Neural progenitor cell (in vitro differentiated cells): ENCODE results near the gene PPM1B. TPM values are rescaled to one million over a fixed set of nuclear protein-coding genes. Genes with fewer than 3 reads are reported as not detected.
"Not testable (repeated sequence)": the region's sequence is repeated elsewhere in the genome, so short reads cannot be mapped to it uniquely, and the experiment has no call there.

ENCODE experiments used
- DNase-seq: peaks from one replicate; pipeline ENCODE4 v3.0.0-alpha.2; 2016; ENCODE audit warnings: low spot score
- H2AFZ ChIP-seq: fragments of 200-600 bp; sonication (generic); replicated peaks from 2 replicates; pipeline ENCODE4 v1.6.1; 2016; ENCODE audit warnings: antibody characterized with exemption
- H3F3A ChIP-seq: fragments of 200-600 bp; sonication (generic); 2 replicates; pipeline ENCODE4 v1.6.1; 2016; ENCODE audit warnings: antibody characterized with exemption, low read depth
- H3K27ac ChIP-seq: fragments of 200-600 bp; sonication (generic); 2 replicates; pipeline ENCODE4 v1.5.1; 2016; ENCODE audit warnings: mild to moderate bottlenecking
- H3K27me3 ChIP-seq: fragments of 200-600 bp; sonication (generic); 2 replicates; pipeline ENCODE4 v1.6.1; 2016; ENCODE audit warnings: mild to moderate bottlenecking, moderate library complexity
- H3K36me3 ChIP-seq: fragments of 200-600 bp; sonication (generic); 2 replicates; pipeline ENCODE4 v1.5.1; 2016
- H3K4me1 ChIP-seq: fragments of 200-600 bp; sonication (generic); 2 replicates; pipeline ENCODE4 v1.6.1; 2016; ENCODE audit warnings: mixed run types
- H3K4me2 ChIP-seq: fragments of 200-600 bp; sonication (generic); 2 replicates; pipeline ENCODE4 v1.6.1; 2016
- H3K4me3 ChIP-seq: fragments of 200-600 bp; sonication (generic); 2 replicates; pipeline ENCODE4 v1.5.1; 2016
- H3K79me2 ChIP-seq: fragments of 200-600 bp; sonication (generic); 2 replicates; pipeline ENCODE4 v1.6.1; 2016; ENCODE audit warnings: low read depth
- H3K9ac ChIP-seq: fragments of 200-600 bp; sonication (generic); 2 replicates; pipeline ENCODE4 v1.6.1; 2016
- H3K9me3 ChIP-seq: fragments of 200-600 bp; sonication (generic); 2 replicates; pipeline ENCODE4 v1.5.1; 2016; ENCODE audit warnings: low read depth
- H4K20me1 ChIP-seq: fragments of 200-600 bp; sonication (generic); 2 replicates; pipeline ENCODE4 v1.6.1; 2016; ENCODE audit warnings: low read depth
- H3K27ac Mint-ChIP-seq: 3 replicates; pipeline ENCODE4 v1.8.0; 2021; ENCODE audit warnings: mixed read lengths
- H3K27me3 Mint-ChIP-seq: 2 replicates; pipeline ENCODE4 v1.8.0; 2022; ENCODE audit warnings: low read depth, mild to moderate bottlenecking, inconsistent platforms, moderate library complexity, mixed read lengths; ENCODE audit not compliant: insufficient read depth
- H3K36me3 Mint-ChIP-seq: 3 replicates; pipeline ENCODE4 v1.8.0; 2021; ENCODE audit warnings: mixed read lengths
- H3K4me1 Mint-ChIP-seq: 3 replicates; pipeline ENCODE4 v1.8.0; 2021; ENCODE audit warnings: mixed read lengths
- H3K4me3 Mint-ChIP-seq: 3 replicates; pipeline ENCODE4 v1.8.0; 2021; ENCODE audit warnings: mild to moderate bottlenecking, moderate library complexity, mixed read lengths
- H3K9me3 Mint-ChIP-seq: 3 replicates; pipeline ENCODE4 v1.8.0; 2020; ENCODE audit warnings: mixed read lengths
- CTCF ChIP-seq: fragments of 200-600 bp; sonication (generic); IDR thresholded peaks from 2 replicates; pipeline ENCODE4 v1.5.1; 2017; ENCODE audit warnings: antibody characterized with exemption, mild to moderate bottlenecking
- EZH2 ChIP-seq: fragments of 200-600 bp; sonication (generic); IDR thresholded peaks from 2 replicates; pipeline ENCODE4 v1.6.1; 2017; ENCODE audit warnings: antibody characterized with exemption, mild to moderate bottlenecking, moderate library complexity
- EZH2phosphoT487 ChIP-seq: fragments of 200-600 bp; sonication (generic); IDR thresholded peaks from 2 replicates; pipeline ENCODE4 v1.6.1; 2017; ENCODE audit warnings: antibody characterized with exemption
- total RNA-seq: library from RNA; depleted of rRNA; stranded (reverse); fragments of >200 nt; gene quantifications from 2 replicates; pipeline ENCODE4 v1.2.3, GENCODE V29; 2015; ENCODE audit warnings: low replicate concordance

PPM1B gene
- total RNA-seq, 1 donor from 2014 or later: 86.6 TPM

- H3K9ac ChIP-seq: no peak overlapping the region
- no peak overlapping the region for H3K4me3 Mint-ChIP-seq
- no peak for TF ChIP-seq EZH2
- no peak for TF ChIP-seq EZH2phosphoT487
- TF ChIP-seq CTCF: no peak
- H3K36me3 ChIP-seq: peaks cover 20% of the 10 kb centered on the region
- H3K27me3 ChIP-seq: no peaks in the 10 kb centered on the region
- H3K36me3 Mint-ChIP-seq: peaks cover 32% of the 10 kb centered on the region
- H3K9me3 Mint-ChIP-seq: peaks cover 3% of the 10 kb centered on the region
- no peaks in the 10 kb centered on the region for H3K9me3 ChIP-seq
- peaks cover 6% of the 10 kb centered on the region for H4K20me1 ChIP-seq
- H3K4me1 ChIP-seq: no peaks in the 10 kb centered on the region
- no peak for DNase-seq
- no peaks in the 10 kb centered on the region for H3K4me1 Mint-ChIP-seq
- H3K27ac Mint-ChIP-seq: no peak overlapping the region
- H3F3A ChIP-seq: no peaks in the 10 kb centered on the region
- no peak overlapping the region for H3K4me2 ChIP-seq
- H3K27me3 Mint-ChIP-seq: no peaks in the 10 kb centered on the region
- no peak overlapping the region for H2AFZ ChIP-seq
- no peak overlapping the region for H3K4me3 ChIP-seq
- H3K79me2 ChIP-seq: peaks cover 98% of the 10 kb centered on the region
- no peak overlapping the region for H3K27ac ChIP-seq
Observed at GRCh38 chr2:44205169-44205568, 36.5 kb downstream of the PPM1B start.

- Histone ChIP-seq H3F3A (no peaks in the 10 kb centered on the region), H3K9ac (no peak overlapping the region), H3K36me3 (peaks cover 20% of the 10 kb centered on the region), H3K79me2 (peaks cover 98% of the 10 kb centered on the region), H4K20me1 (peaks cover 6% of the 10 kb centered on the region), H3K4me1 (no peaks in the 10 kb centered on the region), H2AFZ (no peak overlapping the region), H3K27ac (no peak overlapping the region), H3K4me3 (no peak overlapping the region), H3K4me2 (no peak overlapping the region), H3K9me3 (no peaks in the 10 kb centered on the region), H3K27me3 (no peaks in the 10 kb centered on the region)
- Mint-ChIP-seq H3K9me3 (peaks cover 3% of the 10 kb centered on the region), H3K27ac (no peak overlapping the region), H3K27me3 (no peaks in the 10 kb centered on the region), H3K4me1 (no peaks in the 10 kb centered on the region), H3K36me3 (peaks cover 25% of the 10 kb centered on the region), H3K4me3 (no peak overlapping the region)
- TF ChIP-seq CTCF (no peak), EZH2 (no peak), EZH2phosphoT487 (no peak)
- no peak for DNase-seq
Observed at GRCh38 chr2:44207102-44207501, 38.4 kb downstream of the PPM1B start.

GRCh38 chr2:44207648-44208047 is 39.0 kb downstream of the PPM1B start:
- not testable (repeated sequence) for H3K4me3 ChIP-seq, H3K9me3 Mint-ChIP-seq, H3K27me3 Mint-ChIP-seq, H4K20me1 ChIP-seq, DNase-seq, H3K27me3 ChIP-seq, H3K4me1 ChIP-seq, H3K9me3 ChIP-seq, H3K4me1 Mint-ChIP-seq, H3K27ac Mint-ChIP-seq, H3K27ac ChIP-seq, H3K4me3 Mint-ChIP-seq, H2AFZ ChIP-seq, H3K4me2 ChIP-seq, H3K9ac ChIP-seq, H3F3A ChIP-seq
- H3K36me3 Mint-ChIP-seq: peaks cover 27% of the 10 kb centered on the region
- Histone ChIP-seq H3K36me3 (peaks cover 20% of the 10 kb centered on the region), H3K79me2 (peaks cover 98% of the 10 kb centered on the region)

- H3K9me3 Mint-ChIP-seq: no peaks in the 10 kb centered on the region
Observed at GRCh38 chr2:44210362-44210761, 41.7 kb downstream of the PPM1B start.

More at GRCh38 chr2:44210362-44210761, 41.7 kb downstream of the PPM1B start:
- DNase-seq: no peak
- H3F3A ChIP-seq: no peaks in the 10 kb centered on the region
- TF ChIP-seq EZH2phosphoT487: no peak
- TF ChIP-seq CTCF: no peak
- no peak for TF ChIP-seq EZH2
- no peak overlapping the region for H2AFZ ChIP-seq
- no peak overlapping the region for H3K4me3 ChIP-seq
- H4K20me1 ChIP-seq: peaks cover 4% of the 10 kb centered on the region
- no peak overlapping the region for H3K27ac ChIP-seq
- peaks cover 14% of the 10 kb centered on the region for H3K36me3 Mint-ChIP-seq
- H3K27me3 ChIP-seq: no peaks in the 10 kb centered on the region
- no peaks in the 10 kb centered on the region for H3K4me1 Mint-ChIP-seq
- no peak overlapping the region for H3K4me2 ChIP-seq
- H3K36me3 ChIP-seq: peaks cover 7% of the 10 kb centered on the region
- H3K4me1 ChIP-seq: no peaks in the 10 kb centered on the region
- no peaks in the 10 kb centered on the region for H3K9me3 ChIP-seq
- peaks cover 95% of the 10 kb centered on the region for H3K79me2 ChIP-seq
- H3K27ac Mint-ChIP-seq: no peak overlapping the region
- no peaks in the 10 kb centered on the region for H3K27me3 Mint-ChIP-seq
- H3K9ac ChIP-seq: no peak overlapping the region
- no peak overlapping the region for H3K4me3 Mint-ChIP-seq
